PC-9 (cell line): Measurements from ENCODE around the gene KRTAP9-6.

Source experiments
- CTCF ChIP-seq: fragments of 200-600 bp; sonication (generic); conservative IDR thresholded peaks from 2 replicates; pipeline ENCODE4 v1.6.1; 2017; ENCODE audit warnings: mixed run types, antibody characterized with exemption, mild to moderate bottlenecking, moderate library complexity
- EZH2 ChIP-seq: fragments of 200-600 bp; sonication (generic); IDR thresholded peaks from 2 replicates; pipeline ENCODE4 v1.8.0; 2017; ENCODE audit warnings: antibody characterized with exemption, low read depth

GRCh38 chr17:41271858-41272257 is 6.7 kb downstream of the KRTAP9-6 start:
- TF ChIP-seq CTCF, result no peak
- TF ChIP-seq EZH2, result no peak
